RPMI7951 (cell line): ENCODE data around the gene CLEC17A. TPM values are rescaled to one million over a fixed set of nuclear protein-coding genes. Genes with fewer than 3 reads are reported as not detected.
"Not testable (repeated sequence)": the region's sequence is repeated elsewhere in the genome, so short reads cannot be mapped to it uniquely, and the experiment has no call there.

Experiments
- DNase-seq: peaks from one replicate; pipeline ENCODE4 v3.0.0-alpha.2; 2012; ENCODE audit warnings: low read depth
- total RNA-seq: library from RNA; depleted of rRNA; stranded (reverse); fragments of >200 nt; shearing (Covaris generic); gene quantifications from 2 replicates; pipeline ENCODE4 v1.2.3, GENCODE V29; 2014

CLEC17A gene
- total RNA-seq, 1 experiment from 2014 or later: not detected

GRCh38 chr19:14577885-14578427 lies 4.9 kb upstream of the CLEC17A start:
- DNase-seq: no peak

- DNase-seq: no peak
Observed at GRCh38 chr19:14580623-14581237, 2.2 kb upstream of the CLEC17A start.

DNA sequence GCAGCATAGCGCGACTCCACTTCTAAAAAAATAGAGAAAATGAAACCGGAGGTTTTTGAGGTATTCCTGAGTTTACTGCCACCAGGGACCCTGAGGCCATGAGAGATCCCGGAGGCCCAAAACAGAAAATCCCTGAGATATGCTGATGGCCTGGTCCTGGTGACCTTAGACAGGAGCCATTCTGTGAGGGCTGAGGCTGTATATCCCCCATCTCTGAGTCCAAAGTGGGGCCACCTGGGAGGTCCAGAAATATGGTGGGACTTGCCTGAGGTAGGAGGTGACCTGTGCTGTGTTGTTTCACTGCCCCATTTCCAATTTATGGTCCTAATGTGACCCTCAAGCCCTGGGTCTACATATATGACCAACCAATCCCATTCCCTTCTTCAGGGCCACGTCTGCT lies 1.5 kb downstream of the CLEC17A start:
- DNase-seq: not testable (repeated sequence)

GRCh38 chr19:14585187-14585586 lies 2.3 kb downstream of the CLEC17A start:
- DNase-seq: peak; percentile 73

DNA sequence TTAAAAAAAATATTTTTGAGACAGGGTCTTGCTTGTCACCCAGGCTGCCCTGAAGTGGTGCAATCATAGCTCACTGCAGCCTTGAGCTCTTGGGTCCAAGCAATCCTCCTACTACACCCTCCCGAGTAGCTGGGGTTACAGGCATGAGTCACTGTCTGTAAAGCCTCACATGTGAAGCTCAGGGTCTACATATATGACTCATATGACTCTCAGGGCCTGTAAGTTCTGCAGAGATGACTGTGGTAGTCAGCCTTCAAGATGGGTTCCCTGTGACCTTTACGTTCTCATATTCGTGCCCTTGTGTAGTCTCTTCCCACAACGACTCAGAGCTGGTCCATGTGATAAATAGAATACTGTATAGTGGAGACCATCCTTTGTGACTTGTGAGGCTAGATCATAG lies 6.5 kb downstream of the CLEC17A start:
- DNase-seq: not testable (repeated sequence)

DNA sequence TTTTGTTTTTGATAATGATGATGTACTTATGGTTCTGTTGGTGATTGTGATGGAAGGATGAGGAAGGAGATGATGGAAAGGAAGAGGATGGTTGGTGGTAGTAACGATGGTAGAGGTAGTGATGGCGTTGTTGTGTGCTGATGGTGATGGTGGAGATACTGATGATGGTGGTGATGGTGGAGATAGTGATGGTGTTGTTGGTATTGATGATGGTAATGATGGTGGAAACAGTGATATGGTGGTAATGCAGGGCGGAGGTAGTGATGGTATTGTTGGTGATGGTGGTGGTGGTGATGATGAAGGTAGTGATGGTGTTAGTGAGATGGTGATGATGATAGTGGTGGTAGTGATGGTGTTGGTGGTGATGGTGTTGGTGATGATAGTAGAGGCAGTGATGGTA lies 12.7 kb downstream of the CLEC17A start:
- no peak for DNase-seq

DNA sequence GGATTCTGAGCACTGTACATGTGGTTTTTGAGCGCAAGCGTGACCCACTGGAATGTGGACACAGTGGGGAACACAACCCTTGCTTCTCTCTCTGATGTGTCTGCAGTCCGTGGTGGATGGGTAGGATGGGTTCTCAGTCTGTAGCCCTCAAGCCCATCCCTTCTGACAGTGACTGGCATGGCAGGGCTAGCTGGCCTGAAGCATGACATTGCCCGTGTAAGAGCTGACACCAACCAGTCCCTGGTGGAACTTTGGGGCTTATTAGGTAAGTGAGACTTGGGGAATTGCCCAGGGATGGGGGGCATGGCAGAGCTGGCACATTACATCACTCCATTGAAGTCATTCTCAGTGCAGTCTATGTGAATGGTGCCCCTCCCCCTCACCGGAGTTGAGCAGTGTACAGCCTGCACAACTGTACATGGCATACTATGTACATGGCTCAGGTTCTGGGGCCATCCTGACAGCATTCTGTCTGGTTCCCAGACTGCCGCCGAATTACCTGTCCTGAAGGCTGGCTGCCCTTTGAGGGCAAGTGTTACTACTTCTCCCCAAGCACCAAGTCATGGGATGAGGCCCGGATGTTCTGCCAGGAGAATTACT lies 16.8 kb downstream of the CLEC17A start:
- no peak for DNase-seq

GRCh38 chr19:14603990-14604387 lies 21.1 kb downstream of the CLEC17A start:
- no peak for DNase-seq

- no peak for DNase-seq
Observed at GRCh38 chr19:14606627-14607026, 23.7 kb downstream of the CLEC17A start.

- no peak for DNase-seq
Observed at GRCh38 chr19:14611051-14611450, 28.2 kb downstream of the CLEC17A start.

DNA sequence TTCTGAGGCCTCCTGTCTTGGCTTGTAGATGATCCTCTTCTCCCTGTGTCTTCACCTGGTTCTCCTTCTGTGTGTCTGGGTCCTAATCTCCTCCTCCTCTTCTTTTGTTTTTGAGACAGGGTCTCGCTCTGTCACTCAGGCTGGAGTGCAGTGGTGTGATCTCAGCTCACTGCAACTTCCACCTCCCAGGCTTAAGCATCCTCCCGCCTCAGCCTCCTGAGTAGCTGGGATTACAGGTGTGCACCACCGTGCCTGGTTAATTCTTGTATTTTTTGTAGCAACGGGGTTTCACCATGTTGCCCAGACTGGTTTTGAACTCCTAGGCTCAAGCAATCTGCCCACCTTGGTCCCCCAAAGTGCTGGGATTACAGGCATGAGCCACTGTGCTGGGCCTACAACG lies 29.4 kb downstream of the CLEC17A start:
- not testable (repeated sequence) for DNase-seq

DNA sequence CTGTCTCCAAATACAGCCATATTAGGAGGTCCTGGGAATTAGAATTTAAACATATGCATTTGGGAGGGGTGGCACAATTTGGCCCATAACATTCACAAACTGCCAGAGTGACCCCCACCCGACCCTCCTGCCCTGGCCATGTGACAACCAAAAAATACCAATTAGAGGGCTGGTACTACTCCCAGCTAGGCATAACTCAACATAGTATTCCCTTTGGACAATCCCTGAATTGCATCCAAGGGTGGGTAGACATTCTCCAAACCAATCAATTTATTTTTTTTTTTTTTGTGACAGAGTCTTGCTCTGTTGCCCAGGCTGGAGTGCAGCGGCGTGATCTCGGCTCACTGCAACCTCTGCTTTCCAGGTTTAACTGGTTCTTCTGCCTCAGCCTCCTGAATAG lies 29.8 kb downstream of the CLEC17A start:
- DNase-seq: no peak

DNA sequence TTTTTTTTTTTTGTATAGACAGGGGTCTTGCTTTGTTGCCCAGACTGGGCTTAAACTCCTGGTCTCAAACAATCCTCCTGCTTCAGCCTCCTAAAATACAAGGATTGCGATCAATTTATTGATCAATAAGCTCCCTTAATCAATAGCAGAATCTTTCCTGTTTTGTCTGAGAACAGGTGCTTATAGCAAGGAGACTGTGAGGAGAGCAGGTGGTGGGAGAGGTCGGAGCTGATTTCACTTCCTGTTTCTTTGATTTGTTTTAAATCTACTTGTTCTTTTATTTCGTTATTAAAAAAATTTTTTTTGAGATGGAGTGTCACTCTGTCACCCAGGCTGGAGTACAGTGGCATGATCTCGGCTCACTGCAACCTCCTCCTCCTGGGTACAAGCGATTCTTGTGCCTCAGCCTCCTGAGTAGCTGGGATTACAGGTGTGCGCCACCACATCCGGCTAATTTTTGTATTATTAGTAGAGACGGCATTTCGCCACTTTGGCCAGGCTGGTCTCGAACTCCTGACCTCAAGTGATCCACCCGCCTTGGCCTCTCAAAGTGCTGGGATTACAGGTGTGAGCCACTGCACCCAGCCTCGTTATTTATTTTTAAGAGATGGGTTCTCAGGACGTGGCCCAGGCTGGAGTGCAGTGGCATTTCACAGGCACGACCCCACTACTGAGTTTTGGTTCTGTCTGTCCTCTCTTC lies 30.7 kb downstream of the CLEC17A start:
- not testable (repeated sequence) for DNase-seq

DNA sequence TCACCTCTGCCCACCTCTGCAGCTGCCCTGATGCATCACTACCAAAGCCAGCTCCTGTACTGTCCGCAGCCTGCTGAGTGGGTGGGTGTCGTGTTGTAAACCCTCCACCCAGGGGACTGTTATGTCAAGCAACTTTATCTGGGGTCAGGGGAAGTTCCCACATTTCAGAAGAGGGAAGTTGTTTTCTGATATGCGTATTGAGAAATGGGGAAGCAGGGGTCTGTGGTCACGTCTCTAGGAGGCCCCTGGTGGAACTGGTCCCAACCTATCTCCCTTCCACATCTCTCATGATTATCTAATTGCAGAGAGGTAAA lies 31.2 kb downstream of the CLEC17A start:
- DNase-seq: no peak

DNA sequence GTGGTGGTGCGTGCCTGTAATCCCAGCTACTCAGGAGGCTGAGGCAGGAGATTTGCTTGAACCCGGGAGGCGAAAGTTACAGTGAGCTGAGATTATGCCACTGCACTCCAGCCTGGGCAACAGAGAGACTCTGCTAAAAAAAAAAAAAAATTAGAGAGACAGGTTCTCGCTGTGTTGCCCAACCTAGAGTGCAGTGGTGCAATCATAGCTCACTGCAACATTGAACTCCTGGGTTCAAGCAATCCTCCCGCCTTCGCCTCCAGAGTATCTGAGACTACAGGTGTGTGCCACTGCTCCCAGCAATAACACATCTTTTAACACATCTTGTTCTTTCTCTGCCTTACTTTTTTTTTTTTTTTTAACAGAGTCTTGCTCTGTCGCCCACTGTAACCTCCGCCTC lies 32.7 kb downstream of the CLEC17A start:
- DNase-seq: no peak

GRCh38 chr19:14616407-14616806 lies 33.5 kb downstream of the CLEC17A start:
- DNase-seq: no peak

DNA sequence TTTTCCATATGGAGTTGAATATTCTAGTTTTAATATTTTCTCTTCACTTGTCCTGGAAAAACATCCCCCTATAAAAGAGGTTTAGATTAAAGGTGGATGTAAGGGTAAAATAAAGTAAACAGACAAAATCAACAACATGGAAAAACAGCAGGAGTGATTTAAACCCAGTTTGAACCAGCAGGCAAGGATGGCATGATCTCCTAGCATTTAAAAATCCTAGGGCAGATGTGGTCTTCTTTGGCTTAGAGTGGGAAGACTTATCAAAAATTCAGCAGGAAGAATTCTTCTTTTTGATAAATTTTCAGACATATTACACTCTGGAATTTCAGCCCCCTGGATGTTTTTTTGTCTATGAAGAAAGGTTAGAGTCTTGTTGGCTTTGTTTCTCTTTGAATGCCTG lies 36.5 kb downstream of the CLEC17A start:
- no peak for DNase-seq

DNA sequence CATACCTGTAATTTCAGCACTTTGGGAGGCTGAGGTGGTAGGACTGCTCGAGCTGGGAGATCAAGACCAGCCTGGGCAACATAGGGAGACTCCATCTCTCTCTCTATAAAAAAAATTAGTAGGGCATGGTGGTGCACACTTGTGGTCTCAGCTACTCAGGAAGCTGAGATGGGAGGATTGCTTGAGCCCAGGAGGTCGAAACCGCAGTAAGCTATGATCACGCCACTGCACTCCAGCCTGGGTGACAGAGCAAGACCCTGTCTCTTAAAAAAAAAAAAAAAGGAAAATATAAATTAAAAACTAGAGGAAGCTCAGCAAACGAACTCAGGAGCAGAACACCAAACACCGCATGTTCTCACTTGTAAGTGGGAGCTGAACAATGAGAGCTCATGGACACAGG lies 41.6 kb downstream of the CLEC17A start:
- DNase-seq: not testable (repeated sequence)

DNA sequence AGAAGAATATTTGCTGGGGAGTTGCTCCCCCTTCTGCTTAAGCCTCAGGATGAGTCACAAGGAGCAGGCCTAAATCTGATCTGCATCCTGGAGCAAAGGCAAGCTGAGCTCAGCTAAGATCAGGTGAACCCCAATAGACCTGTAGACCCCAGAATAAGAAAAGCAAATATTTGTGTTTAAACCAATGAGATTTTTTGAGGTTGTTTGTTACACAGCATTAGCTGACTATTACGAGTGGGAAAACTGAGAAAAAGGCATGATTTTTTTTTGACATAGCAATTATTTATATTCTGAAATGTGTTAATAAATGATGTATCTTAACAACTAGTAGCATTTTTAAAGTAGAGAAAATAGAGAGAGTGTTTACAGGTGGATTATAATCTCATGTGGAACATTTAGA lies 46.7 kb downstream of the CLEC17A start:
- DNase-seq: no peak

- peak; percentile 51 for DNase-seq
Observed at GRCh38 chr19:14632286-14632685, 49.4 kb downstream of the CLEC17A start.

DNA sequence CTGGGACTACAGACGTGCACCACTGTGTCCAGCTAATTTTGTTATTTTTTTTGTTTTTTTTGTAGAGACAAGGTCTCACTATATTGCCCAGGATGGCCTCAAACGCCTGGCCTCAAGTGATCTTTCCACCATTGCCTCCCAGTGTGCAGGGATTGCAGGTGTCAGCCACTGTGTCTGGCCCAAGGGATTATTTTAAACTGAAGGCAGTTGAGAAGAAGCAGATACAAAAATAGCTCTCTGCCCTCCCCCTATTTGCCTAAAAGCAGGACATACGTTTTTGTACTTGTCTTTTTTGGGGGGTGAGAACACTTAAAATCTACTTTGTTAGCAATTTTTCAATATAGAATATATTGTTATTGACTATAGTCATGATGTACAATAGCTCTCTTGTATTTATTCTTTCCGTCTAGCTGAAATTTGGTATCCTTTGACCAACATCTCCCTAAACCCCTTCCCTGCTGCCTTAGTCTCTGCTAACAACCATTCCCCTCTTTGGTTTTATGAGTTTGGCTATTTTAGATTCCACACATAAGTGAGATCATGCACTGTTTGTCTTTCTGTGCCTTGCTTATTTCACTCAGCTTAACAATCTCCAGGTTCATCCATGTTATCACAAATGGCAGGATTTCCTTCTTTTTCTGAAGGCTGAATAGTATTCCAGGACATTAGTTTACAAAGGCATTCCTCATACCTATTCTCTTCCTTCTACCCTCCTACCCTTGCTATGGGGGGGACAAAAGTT lies 56.8 kb downstream of the CLEC17A start:
- DNase-seq: no peak

DNA sequence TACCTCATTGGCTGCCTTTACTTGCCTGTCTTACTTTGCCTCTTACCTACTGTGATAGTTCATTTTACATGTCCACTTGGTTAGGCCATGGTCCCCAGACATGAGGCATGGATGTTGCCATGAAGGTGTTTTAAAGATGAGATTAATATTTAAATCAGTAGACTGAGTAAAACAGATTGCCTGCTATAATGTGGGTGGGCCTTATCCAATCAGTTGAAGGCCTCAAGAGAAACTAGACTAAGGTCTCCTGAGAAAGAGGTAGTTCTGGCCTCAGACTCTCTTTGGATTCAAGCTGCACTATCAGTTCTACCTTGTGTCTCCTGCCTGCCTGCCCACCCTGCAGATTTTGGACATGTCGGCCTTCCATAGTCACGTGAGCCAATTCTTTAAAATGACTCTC lies 65.6 kb downstream of the CLEC17A start:
- no peak for DNase-seq
